ENCODE data around the gene MAP2K7. TPM values are rescaled to one million over a fixed set of nuclear protein-coding genes. Genes with fewer than 3 reads are reported as not detected.
"Not testable (repeated sequence)": the region's sequence is repeated elsewhere in the genome, so short reads cannot be mapped to it uniquely, and the experiment has no call there.

MAP2K7 gene
- total RNA-seq, 1 donor from 2014 or later: 11.8 TPM

DNA sequence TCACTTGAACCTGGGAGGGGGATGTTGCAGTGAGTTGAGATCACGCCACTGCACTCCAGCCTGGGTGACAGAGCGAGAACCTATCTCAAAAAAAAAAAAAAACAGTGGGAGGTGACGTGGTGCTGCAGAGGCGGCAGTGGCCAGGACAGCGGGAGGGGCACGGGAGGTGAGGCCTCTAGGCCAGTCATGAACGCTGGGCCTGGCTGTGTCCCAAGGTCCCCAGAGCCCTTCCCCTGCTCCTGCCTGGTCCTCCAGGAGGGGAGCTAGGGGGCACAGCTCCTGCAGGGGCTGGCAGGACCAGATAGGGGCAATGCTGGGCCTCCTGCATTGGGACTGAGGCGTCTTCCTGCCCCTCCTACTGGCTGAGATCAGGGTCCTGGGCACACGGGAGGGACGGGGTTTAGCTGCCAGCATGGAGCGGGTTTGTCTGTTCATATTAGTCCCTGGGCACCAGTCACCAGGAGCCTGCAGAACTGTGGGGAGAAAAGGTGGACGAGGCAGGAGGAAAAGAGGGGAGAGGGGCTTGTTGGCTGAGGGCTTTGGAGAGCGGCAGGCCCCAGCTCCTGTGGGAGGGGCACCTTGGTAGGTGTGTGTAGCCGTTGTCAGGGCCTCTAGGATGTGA lies 4.5 kb downstream of the MAP2K7 start:
- no peak for DNase-seq

DNA sequence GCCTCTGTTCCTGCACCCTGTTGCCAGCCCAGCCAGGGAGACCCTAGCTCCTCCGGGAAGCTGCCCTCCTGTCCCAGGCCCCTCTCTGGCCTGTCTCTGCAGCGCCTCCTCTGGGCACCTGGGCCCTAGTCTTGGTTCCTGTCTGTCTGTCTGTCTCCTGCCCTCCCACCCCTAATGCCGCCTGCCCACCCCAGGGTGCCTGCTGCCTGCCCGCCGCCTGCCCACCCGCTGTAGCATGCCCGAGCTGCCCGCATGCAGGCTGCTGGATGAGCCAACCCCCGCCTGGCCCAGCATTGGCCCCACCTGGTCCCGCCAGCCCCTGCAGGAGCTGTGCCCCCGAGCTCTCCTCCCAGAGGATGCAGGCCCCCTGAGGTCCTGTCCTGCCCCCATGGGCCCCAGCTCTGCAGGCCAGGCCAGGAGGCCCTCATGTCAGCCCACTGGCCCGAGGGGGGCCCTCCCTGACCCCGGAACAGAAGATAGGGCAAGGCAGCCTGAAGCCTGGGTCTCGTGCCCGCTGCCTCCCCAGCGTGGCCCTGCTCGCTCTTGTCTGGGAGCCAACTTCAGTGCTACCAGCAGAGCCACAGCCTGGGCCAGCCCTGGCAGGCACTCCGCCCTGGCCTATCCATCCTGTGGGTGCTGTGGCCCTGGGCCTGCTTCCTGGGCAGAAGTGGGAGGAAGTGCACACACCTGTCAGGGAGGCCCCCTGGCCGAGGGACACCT lies 5.2 kb downstream of the MAP2K7 start:
- no peak for DNase-seq

DNA sequence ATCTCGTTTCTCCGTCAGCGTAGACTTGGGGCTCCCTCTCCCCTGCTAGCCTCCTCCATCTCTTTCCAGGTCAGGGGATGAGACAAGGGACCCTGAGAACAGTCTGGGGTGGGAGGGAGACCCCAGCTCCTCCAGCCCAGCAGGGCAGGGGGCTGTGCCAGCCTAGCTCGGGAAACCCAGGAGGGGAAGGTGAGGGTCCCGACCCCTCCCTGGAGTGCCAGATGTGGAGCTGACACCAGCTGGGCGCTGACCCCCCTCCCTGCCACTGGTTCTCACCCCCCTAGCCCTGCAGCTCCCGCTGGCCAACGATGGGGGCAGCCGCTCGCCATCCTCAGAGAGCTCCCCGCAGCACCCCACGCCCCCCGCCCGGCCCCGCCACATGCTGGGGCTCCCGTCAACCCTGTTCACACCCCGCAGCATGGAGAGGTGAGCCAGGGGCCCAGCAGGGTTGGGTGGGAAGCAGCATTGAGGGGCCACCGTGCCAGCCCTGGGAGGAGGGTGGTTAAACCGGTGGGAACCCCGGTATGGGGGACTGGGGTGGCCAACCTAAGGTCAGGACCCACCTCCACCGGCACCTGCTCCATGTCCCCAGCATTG lies 5.9 kb downstream of the MAP2K7 start:
- no peak for DNase-seq

DNA sequence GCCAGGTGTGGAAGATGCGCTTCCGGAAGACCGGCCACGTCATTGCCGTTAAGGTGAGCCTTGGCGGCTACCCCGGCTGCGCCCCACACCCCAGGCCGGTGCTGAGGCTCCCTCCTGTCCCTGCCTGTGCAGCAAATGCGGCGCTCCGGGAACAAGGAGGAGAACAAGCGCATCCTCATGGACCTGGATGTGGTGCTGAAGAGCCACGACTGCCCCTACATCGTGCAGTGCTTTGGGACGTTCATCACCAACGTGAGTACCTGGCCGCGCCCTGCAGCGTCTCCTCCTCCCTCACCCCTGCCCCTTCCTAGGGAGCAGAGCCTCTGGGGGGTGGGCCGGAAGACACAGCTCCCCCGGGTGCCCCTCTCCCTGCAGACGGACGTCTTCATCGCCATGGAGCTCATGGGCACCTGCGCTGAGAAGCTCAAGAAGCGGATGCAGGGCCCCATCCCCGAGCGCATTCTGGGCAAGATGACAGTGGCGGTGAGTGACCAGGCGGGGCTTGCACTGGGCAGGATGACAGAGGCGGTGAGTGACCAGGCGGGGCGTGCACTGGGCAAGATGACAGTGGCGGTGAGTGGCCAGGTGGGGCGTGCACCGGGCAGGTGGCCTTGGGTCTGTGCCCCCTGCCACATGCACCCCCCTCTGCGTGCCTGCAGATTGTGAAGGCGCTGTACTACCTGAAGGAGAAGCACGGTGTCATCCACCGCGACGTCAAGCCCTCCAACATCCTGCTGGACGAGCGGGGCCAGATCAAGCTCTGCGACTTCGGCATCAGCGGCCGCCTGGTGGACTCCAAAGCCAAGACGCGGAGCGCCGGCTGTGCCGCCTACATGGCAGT lies 6.9 kb downstream of the MAP2K7 start:
- DNase-seq: no peak

DNA sequence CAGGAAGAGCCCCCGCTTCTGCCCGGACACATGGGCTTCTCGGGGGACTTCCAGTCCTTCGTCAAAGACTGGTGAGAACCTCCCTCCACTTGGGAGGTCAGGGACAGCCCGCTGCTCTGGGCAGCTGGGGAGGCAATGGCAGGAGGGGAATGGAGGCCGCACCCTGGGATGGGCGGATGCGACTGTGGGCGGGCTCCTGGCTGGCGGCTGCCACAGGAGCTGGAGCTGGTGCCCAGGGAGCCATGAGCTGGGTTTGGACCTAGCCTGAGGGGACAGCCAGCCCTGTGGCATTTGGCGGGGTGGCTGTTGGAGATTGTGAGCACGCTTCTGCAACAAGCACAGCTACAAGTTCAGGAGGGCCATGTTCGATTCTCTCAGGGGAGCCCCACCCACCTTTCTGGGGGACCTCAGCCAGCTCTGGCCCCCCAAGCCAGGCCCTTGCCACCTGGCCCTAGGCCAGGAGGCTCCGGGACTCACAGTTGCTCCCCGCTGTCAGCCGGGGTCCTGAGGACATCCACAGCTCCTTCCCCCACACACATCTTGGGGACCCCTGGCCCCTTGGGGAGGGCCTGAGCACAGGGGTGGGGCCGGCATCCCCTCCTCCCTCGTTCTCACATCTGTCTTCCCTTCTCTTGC lies 7.9 kb downstream of the MAP2K7 start:
- no peak for DNase-seq

DNA sequence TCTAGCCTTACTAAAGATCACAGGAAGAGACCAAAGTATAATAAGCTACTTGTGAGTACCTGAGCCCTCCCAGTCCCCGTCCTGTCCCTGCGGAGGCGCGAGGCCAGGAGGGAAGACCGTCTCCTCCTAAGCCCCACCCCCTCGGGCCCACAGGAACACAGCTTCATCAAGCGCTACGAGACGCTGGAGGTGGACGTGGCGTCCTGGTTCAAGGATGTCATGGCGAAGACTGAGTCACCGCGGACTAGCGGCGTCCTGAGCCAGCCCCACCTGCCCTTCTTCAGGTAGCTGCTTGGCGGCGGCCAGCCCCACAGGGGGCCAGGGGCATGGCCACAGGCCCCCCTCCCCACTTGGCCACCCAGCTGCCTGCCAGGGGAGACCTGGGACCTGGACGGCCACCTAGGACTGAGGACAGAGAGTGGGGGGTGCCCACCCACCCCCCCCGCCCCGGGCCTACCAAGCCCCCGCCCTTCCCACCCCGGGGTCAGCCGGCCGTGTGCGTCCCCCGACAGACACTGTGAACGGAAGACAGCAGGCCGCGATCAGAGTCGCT lies 8.5 kb downstream of the MAP2K7 start:
- no peak for DNase-seq

DNA sequence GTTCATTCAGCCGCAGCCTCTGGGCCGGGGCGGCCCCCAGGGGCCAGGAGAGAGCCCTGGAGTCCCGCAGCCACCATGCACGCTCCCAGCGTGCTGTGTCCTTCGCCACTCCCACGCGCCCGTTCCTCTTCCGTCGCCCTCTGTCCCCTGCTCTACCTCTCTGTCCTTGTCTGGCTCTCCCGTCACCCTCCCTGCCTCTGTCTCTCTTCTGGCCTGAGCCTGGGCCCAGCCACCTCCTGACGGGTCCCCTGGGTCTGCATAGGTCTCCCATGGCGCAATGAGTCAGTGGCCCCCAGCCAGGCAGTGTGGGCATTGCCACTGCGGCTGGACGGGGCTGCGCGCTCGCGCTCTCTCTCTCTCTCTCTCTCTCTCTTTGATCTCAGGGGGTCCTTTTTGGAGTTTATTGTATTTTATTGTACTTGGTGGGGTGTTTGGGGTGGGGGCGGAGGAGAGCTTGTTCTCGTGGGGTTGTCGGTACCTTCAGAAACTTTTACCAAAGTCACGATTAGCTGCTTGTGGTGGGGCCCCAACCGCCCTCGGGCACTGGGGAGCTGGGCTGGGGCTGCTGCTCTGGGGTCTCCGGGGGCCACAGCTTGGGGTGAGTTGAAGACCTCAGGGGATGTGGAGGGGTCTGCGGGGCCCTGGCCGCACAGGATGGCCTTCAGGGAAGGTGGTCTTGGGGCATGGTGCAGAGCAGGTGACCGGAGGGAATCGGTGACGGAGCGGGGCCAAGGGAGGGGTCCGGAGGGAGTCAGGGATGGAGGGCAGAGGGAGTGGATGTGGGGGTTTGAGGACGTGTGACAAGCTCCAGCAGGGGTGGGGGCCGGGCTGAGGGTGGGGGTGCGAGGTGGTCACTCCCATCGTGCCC lies 9.3 kb downstream of the MAP2K7 start:
- DNase-seq: no peak

DNA sequence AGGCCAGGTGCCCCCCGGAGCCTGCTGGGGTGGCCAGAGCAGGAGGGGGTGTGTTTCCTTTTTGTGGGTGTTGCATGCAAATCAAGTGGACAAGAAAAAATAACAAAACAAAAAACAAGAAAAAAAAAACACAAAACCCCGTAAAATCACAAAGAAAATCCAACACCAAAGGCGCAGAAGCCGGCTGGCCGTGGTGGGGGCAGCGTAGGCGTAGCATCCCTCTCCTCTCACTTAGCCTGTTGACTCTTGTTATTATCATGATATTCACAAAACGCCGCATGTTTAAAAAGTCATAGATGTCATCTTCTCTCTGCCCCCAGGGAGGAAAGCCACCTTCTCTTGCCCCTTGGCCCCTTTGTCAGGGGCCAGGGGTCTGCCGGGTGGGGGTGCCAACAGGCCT lies 10.0 kb downstream of the MAP2K7 start:
- no peak for DNase-seq

DNA sequence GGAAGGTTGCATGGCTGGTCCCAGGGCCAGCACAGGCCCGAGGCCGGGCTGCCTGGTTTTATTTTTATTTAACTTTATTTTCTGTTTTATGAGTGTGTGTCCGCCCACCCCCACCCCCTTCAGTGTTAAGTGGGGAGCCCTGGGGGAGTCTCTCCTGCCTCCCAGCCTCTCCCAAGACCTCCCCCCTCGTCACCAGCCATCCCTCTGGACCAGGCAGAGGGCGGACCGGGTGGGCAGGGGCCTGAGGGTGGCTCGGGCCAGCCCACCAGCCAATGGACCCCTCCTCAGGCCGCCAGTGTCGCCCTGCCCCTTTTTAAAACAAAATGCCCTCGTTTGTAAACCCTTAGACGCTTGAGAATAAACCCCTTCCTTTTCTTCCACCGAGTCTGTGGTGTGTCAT lies 10.4 kb downstream of the MAP2K7 start:
- DNase-seq: no peak

DNA sequence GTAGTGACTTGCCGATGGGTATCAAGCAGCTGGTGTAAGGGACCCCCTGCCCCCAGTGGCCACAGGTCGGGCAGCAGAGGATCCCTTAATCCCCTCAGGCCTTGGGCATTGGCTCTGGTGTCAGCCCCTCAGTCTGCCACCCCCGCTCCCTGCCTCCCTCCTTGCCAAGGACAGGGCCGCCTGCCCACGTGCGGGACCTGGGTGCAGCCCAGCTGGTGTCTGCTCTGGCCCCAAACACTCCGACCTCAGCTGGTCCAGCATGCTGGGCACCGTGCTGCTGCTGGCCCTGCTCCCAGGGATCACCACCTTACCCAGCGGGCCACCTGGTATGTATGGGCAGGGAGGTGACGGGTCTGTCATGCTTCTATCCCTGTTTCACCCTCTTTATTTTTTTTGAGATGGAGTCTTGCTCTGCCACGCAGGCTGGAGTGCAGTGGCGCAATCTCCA lies 10.9 kb downstream of the MAP2K7 start, which contains the start of gene TGFBR3L:
Gene TGFBR3L, plus strand, starts transcription at position 233 of the 448 bp plus-strand sequence.
- DNase-seq: no peak

DNA sequence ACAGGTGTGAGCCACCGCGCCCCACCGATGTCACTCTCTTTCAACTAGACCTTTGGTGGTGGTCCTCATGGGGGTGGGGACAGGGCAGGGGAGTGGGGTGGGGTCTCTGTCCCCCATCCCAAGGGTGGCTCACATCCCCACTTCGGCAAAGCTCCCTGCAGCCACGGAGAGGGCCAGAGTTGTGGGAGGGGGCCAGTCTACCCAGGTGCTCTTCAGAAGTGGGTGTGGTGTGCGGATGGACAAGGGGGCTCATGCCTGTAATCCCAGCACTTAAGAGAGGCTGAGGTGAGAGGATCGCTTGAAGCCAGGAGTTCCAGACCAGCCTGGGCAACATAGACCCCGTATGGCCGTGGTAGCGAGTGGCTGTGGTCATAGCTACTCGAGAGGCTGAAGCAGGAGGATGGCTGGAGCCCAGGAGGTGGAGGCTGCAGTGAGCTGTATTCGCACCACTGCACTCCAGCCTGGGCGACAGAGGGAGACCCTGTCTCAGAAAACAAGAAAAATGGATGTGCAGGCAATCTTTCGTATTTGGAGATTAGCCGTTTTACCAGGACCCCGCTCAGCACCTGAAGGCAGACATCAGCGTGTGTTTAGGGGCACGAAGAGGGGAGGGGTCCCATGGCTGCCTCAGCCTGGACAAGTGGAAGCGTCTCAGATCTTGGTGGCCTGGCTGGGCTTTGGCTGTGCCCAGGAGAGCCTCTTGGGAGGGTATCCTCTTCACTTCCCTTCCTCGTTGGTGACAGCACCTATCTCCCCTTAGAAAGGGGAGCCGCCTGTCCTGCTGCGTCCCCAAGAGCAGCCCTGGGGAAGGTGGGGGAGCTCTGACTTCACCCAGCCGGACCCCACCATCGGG lies 11.8 kb downstream of the MAP2K7 start:
- DNase-seq: no peak

DNA sequence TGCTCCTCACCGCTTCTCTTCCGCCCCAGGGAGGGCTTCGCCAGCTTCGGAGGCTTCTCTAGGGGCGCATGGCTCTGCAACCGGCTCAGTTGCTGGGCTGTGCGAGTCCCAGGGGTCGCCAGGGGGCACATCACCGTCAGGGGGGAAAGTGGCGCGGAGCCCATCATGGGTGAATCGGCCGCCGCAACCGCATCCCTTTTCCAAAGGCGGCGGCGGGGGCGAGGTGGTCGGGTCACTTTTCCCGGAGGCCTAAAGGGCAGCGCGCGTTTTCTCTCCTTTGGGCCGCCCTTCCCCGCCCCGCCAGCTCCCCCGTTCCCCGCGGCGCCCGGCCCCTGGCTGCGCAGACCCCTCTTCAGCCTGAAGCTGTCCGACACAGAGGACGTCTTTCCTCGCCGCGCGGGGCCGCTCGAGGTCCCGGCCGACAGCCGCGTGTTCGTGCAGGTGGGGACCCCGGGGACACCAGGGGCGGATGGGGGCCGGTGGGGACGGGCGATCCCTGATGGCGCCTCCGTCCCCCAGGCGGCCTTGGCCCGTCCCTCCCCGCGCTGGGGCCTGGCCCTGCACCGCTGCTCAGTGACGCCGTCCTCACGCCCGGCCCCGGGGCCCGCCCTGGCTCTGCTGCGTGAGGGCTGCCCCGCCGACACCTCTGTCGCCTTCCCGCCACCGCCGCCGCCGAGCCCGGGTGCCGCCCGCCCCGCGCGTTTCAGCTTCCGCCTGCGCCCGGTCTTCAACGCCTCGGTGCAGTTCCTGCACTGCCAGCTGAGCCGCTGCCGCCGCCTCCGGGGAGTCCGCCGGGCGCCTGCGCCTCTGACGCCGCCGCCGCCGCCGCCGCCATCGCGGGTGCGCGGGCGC lies 12.7 kb downstream of the MAP2K7 start:
- DNase-seq: no peak

DNA sequence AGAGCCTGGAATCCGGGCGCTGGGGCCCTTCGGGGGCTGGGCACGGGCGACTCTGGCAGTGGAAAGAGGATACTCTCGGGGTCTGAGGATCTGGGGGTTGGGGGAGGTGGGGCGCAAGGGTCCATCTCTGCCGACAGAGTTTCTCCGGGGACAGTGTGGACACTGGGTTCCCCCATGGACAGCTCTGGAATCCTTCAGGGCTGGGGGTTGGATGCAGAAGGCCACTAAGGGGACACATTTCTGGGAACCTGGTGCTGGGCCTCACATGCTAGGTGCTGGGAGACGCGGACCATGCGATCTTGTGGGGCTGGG lies 13.2 kb downstream of the MAP2K7 start:
- no peak for DNase-seq

DNA sequence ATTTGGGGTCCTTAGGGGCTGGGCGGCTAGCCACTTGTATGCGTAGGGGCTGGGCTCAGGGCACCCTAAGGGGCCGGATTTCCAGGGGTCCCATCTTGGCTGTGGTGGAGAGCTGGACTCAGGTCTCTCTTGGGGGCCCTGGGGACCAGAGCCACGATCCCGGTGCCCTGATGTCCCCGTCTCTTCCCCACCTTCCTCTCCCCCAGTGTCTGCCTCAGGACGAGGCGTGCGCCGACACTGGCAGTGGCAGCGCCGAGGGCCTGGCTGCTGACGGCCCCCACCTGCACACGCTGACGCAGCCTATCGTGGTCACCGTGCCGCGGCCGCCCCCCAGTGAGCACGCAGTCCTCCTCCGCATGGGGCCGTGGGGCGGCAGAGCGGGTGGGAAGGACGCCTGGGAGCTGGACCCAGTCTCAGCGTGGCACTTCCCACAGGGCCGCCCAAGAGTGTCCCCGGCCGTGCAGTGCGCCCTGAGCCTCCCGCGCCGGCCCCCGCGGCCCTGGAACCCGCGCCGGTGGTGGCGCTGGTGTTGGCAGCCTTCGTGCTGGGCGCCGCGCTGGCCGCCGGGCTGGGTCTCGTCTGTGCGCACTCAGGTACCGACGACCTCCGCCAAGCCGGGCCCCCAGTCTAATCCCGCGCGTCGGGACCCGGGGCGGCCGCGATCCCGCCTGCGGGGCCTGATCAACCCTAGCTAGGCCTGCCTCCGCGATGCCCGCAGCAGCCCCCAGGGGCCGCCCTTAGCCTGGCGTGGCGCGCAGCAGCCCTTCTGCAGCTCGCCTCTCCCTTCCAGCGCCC lies 13.8 kb downstream of the MAP2K7 start:
- peak; percentile 59 for DNase-seq

DNA sequence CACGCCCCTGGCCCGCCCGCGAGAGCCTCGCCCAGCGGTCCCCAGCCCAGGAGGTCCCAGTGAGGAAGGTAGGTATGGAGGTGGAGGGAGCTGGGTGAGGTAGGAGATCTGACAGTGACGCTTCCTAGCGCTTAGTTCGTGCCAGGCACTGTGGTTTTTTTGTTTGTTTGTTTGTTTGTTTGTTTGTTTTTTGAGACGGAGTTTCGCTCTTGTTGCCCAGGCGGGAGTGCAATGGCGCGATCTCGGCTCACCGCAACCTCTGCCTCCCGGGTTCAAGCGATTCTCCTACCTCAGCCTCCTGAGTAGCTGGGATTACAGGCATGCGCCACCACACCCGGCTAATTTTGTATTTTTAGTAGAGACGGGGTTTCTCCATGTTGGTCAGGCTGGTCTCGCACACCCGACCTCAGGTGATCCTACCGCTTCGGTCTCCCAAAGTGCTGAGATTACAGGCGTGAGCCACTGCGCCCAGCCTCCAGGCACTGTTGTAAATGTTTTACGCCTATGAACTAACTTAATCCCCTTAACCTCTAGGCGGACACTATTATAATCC lies 14.5 kb downstream of the MAP2K7 start:
- not testable (repeated sequence) for DNase-seq

DNA sequence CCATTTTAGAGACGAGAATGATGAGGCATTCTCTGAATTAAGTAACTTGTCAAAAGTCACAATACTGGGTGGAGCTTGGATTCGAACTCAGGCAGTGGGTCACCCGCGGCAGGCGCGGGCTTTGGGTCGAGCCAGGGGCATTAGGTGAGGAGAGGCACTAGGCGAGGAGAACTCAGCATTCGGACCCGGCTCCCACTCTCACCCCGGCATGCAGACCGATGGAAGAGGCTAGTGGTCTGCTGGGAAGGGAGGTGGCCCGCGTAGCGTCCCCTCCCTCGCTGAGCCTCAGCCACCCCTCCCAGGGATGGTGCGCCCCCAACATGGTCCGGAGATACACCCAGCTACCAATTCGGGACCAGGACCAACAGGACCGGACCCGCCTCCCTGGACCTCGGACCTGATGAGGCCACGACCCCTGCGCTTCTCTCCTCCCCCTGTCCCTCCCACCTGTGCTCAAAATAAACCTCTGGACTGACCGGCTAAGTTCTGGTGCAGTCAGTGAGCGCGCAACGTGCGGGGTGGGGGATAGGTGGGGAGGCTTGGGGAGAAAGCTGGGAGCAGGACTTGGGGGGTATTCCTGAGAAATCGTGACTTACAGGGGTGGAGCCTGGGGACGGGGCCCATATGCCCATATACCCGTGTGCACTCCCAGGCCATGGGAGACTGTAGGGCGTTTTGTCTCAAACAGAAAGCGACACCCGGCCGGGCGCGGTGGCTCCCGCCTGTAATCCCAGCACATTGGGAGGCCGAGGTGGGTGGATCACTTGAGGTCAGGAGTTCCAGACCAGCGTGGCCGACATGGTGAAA lies 15.1 kb downstream of the MAP2K7 start:
- no peak for DNase-seq

All from tongue (tissue), 2 donors.